K562 (cell line): ENCODE measurements around the gene PPP3CB. TPM values are rescaled to one million over a fixed set of nuclear protein-coding genes. Genes with fewer than 3 reads are reported as not detected.

ENCODE experiments used
- CHD1 ChIP-seq: fragments of 200-600 bp; sonication (generic); IDR thresholded peaks from one replicate; pipeline ENCODE4 v1.6.1; 2012; ENCODE audit warnings: mild to moderate bottlenecking, moderate library complexity, low read length, inconsistent platforms
- EP400 ChIP-seq: fragments of 450-650 bp; IDR thresholded peaks from 2 replicates; pipeline ENCODE4 v1.6.1; 2017; ENCODE audit warnings: antibody characterized with exemption, mild to moderate bottlenecking, moderate library complexity
- ETS2 ChIP-seq: IDR thresholded peaks from 2 replicates; pipeline ENCODE4 v1.6.1; 2016; ENCODE audit warnings: borderline replicate concordance, missing genetic modification characterization, mild to moderate bottlenecking, moderate library complexity, missing compliant biosample characterization; ENCODE audit not compliant: poor library complexity, severe bottlenecking
- JUN ChIP-seq, 2 experiments: sonication (generic) in 1 of 2; formaldehyde crosslinking in 1 of 2; IDR thresholded peaks; 2 replicates each; pipeline versions ENCODE4 v1.6.1 to v1.8.0; 2012 to 2022; ENCODE audit warnings: borderline replicate concordance in 2 of 2, mild to moderate bottlenecking in 2 of 2, improper control_type of control experiment in 1 of 2, low read depth in 1 of 2, low read length in 1 of 2, missing genetic modification reagents in 1 of 2
- NFIC ChIP-seq: fragments of 450-650 bp; IDR thresholded peaks from 2 replicates; pipeline ENCODE4 v1.6.1; 2017; ENCODE audit warnings: mild to moderate bottlenecking, inconsistent platforms
- POLR2B ChIP-seq: fragments of 450-650 bp; IDR thresholded peaks from 2 replicates; pipeline ENCODE4 v1.6.1; 2018; ENCODE audit warnings: low read depth; ENCODE audit not compliant: partially characterized antibody
- SMC3 ChIP-seq: conservative IDR thresholded peaks from 2 replicates; pipeline ENCODE4 v1.6.1; 2011; ENCODE audit warnings: low read depth, low read length, improper control_type of control experiment; ENCODE audit not compliant: insufficient read depth
- TEAD1 ChIP-seq, 2 experiments: fragments of 450-650 bp in 1 of 2; sonication (generic) in 1 of 2; formaldehyde crosslinking; IDR thresholded peaks; 2 replicates each; pipeline versions ENCODE4 v1.4.0 to v1.8.0; 2020 to 2022; ENCODE audit warnings: mild to moderate bottlenecking in 2 of 2, missing genetic modification reagents in 1 of 2
- TRIM24 ChIP-seq, 2 experiments: fragments of 450-650 bp; IDR thresholded peaks; 2 replicates each; pipeline ENCODE4 v1.6.1; 2016
- XRCC5 ChIP-seq: fragments of 200-400 bp; formaldehyde crosslinking; IDR thresholded peaks from 2 replicates; pipeline ENCODE4 v1.6.1; 2017; ENCODE audit warnings: low read depth, mild to moderate bottlenecking, low read length
- YY1 ChIP-seq, 3 experiments: IDR thresholded peaks; 2 replicates each; pipeline ENCODE4 v1.6.1; 2011; ENCODE audit warnings: low read length in 2 of 3, mild to moderate bottlenecking in 2 of 3, moderate library complexity in 2 of 3, borderline replicate concordance in 1 of 3, control low read depth in 1 of 3, low read depth in 1 of 3; ENCODE audit not compliant: insufficient read depth in 3 of 3, insufficient replicate concordance in 2 of 3, control insufficient read depth in 1 of 3, insufficient read length in 1 of 3; ENCODE audit errors: extremely low read depth in 1 of 3
- ZFX ChIP-seq: sonication (generic); formaldehyde crosslinking; IDR thresholded peaks from 2 replicates; pipeline ENCODE4 v1.8.0; 2022; ENCODE audit warnings: mild to moderate bottlenecking, missing genetic modification reagents, moderate library complexity
- ZNF124 ChIP-seq: sonication (generic); formaldehyde crosslinking; IDR thresholded peaks from 2 replicates; pipeline ENCODE4 v1.8.1; 2022; ENCODE audit warnings: missing genetic modification reagents
- ZNF311 ChIP-seq: fragments of 250-450 bp; sonication (Bioruptor Pico); IDR thresholded peaks from 2 replicates; pipeline ENCODE4 v1.4.0; 2020; ENCODE audit warnings: mild to moderate bottlenecking, moderate library complexity
- polyA plus RNA-seq, 8 experiments: library from polyadenylated mRNA; depleted of rRNA in 4 of 8; stranded (reverse) in 5 of 8; unstranded in 3 of 8; fragments of >200 nt; fragmentation: Nextera tagmentation in 2 of 8; fragmentation: Illumina TruSeq in 1 of 8; extraction: Ambion mirVana in 2 of 8; extraction: Trizol in 1 of 8; gene quantifications; 2 replicates each; pipeline versions ENCODE4 v1.2.1 to v1.2.3, GENCODE V29; 2011 to 2014; ENCODE audit warnings: inconsistent platforms in 1 of 8, missing spikeins in 1 of 8
- total RNA-seq, 7 experiments: library from RNA; depleted of rRNA in 6 of 7; stranded (reverse); fragments of >200 nt in 6 of 7; fragmentation: Illumina TruSeq in 2 of 7; extraction: Trizol in 2 of 7; gene quantifications; 2 replicates each; pipeline versions ENCODE4 v1.2.1 to v1.2.3, GENCODE V29; 2011 to 2021; ENCODE audit warnings: low replicate concordance in 1 of 7
- TF ChIP-seq, protein P1 (sequence below): fragments of 250-450 bp; sonication (Bioruptor Pico); IDR thresholded peaks from 2 replicates; pipeline ENCODE4 v1.4.0; 2020
- TF ChIP-seq, protein P2 (sequence below): fragments of 450-650 bp; IDR thresholded peaks from 2 replicates; pipeline ENCODE4 v1.6.1; 2016

The PPP3CB gene
- total and polyA plus RNA-seq, 9 of the 15 experiments (the other 6 are each of a cell fraction or from before 2014, with no cell fraction given) = 9.6 to 27.6 (median 17.8) TPM

DNA sequence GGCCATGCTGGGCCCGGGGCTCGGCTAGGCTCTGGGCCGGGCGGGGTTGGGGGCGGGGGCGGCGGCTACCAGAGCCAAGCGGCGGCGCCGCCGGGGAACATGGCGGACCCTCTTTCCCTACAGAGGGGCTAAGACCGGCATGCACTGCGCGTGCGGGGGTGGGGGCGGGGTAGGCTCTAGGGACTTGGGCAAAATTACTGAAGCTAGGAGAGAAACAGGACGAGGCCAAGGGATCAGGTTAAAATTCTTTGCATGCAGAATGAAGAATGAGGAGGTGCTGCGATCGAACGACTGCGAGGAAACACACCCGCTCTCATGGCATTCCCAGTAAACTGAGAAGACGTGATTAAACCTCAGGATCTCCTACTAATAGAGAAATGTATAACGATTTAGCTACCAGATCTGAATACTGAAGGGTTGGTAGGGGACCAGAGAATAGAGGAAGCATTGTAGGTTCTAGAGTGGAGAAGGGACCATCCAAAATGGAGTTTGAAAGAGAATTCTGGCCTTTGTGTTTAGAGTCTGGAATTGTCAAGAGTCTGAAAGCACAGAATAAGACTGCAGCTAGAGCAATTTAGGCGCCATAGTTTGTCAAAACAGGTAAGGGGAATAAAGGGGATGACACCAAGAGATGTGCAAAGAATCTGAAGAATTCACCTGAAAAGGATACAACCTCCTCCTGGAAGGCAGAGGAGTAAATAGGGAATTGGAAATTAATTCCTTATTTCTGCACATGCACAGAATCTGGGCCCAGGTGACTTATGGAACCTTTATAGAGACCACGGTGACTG lies at the start of gene PPP3CB (continued):
- TF ChIP-seq, protein P1, sequence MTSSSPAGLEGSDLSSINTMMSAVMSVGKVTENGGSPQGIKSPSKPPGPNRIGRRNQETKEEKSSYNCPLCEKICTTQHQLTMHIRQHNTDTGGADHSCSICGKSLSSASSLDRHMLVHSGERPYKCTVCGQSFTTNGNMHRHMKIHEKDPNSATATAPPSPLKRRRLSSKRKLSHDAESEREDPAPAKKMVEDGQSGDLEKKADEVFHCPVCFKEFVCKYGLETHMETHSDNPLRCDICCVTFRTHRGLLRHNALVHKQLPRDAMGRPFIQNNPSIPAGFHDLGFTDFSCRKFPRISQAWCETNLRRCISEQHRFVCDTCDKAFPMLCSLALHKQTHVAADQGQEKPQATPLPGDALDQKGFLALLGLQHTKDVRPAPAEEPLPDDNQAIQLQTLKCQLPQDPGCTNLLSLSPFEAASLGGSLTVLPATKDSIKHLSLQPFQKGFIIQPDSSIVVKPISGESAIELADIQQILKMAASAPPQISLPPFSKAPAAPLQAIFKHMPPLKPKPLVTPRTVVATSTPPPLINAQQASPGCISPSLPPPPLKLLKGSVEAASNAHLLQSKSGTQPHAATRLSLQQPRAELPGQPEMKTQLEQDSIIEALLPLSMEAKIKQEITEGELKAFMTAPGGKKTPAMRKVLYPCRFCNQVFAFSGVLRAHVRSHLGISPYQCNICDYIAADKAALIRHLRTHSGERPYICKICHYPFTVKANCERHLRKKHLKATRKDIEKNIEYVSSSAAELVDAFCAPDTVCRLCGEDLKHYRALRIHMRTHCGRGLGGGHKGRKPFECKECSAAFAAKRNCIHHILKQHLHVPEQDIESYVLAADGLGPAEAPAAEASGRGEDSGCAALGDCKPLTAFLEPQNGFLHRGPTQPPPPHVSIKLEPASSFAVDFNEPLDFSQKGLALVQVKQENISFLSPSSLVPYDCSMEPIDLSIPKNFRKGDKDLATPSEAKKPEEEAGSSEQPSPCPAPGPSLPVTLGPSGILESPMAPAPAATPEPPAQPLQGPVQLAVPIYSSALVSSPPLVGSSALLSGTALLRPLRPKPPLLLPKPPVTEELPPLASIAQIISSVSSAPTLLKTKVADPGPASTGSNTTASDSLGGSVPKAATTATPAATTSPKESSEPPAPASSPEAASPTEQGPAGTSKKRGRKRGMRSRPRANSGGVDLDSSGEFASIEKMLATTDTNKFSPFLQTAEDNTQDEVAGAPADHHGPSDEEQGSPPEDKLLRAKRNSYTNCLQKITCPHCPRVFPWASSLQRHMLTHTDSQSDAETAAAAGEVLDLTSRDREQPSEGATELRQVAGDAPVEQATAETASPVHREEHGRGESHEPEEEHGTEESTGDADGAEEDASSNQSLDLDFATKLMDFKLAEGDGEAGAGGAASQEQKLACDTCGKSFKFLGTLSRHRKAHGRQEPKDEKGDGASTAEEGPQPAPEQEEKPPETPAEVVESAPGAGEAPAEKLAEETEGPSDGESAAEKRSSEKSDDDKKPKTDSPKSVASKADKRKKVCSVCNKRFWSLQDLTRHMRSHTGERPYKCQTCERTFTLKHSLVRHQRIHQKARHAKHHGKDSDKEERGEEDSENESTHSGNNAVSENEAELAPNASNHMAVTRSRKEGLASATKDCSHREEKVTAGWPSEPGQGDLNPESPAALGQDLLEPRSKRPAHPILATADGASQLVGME (CRISPR knock-in tag) = no peak
- TF ChIP-seq EP400 (no peak; the same call in none of the 2 replicates), ZNF311 (no peak), XRCC5 (no peak; the same call in 1 of the 2 replicates), YY1 (IDR thresholded peaks at IDR 0.05; ENCODE audit: borderline replicate concordance in 1 of 3, control insufficient read depth in 1 of 3, extremely low read depth in 1 of 3, insufficient read depth in 3 of 3, insufficient read length in 1 of 3, insufficient replicate concordance in 2 of 3, low read depth in 1 of 3, low read length in 2 of 3) (peak; percentile 54 to 94 (median 91)), NFIC (peak; percentile 48), TEAD1 (CRISPR knock-in tag; IDR thresholded peaks at IDR 0.05) (peak in 1 of 2 experiments; percentile 43; a peak in 2 of 4 replicates), JUN (IDR thresholded peaks at IDR 0.05; ENCODE audit: borderline replicate concordance, low read depth, low read length) (no peak; the same call in 1 of the 2 replicates), JUN (CRISPR knock-in tag; IDR thresholded peaks at IDR 0.05; ENCODE audit: borderline replicate concordance) (no peak), ETS2 (tag) (no peak), SMC3 (no peak), TRIM24 (IDR thresholded peaks at IDR 0.05) (no peak), POLR2B (no peak), CHD1 (no peak), ZFX (no peak), ZNF124 (CRISPR knock-in tag) (no peak)
- TF ChIP-seq, protein P2, sequence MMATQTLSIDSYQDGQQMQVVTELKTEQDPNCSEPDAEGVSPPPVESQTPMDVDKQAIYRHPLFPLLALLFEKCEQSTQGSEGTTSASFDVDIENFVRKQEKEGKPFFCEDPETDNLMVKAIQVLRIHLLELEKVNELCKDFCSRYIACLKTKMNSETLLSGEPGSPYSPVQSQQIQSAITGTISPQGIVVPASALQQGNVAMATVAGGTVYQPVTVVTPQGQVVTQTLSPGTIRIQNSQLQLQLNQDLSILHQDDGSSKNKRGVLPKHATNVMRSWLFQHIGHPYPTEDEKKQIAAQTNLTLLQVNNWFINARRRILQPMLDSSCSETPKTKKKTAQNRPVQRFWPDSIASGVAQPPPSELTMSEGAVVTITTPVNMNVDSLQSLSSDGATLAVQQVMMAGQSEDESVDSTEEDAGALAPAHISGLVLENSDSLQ = no peak
